GM23248 (cell line): ENCODE results near the gene SCYGR6. TPM values are rescaled to one million over a fixed set of nuclear protein-coding genes. Genes with fewer than 3 reads are reported as not detected.
"Not testable (repeated sequence)": the region's sequence is repeated elsewhere in the genome, so short reads cannot be mapped to it uniquely, and the experiment has no call there.

Source experiments
- DNase-seq: peaks from one replicate; pipeline ENCODE4 v3.0.0-alpha.2; 2015
- H2AFZ ChIP-seq: fragments of 200-600 bp; sonication (generic); 2 replicates; pipeline ENCODE4 v1.6.1; 2016; ENCODE audit warnings: antibody characterized with exemption
- H3F3A ChIP-seq: fragments of 200-600 bp; sonication (generic); 2 replicates; pipeline ENCODE4 v1.6.1; 2016; ENCODE audit warnings: mild to moderate bottlenecking, antibody characterized with exemption, mixed run types; ENCODE audit not compliant: insufficient read depth
- H3K27ac ChIP-seq: fragments of 200-600 bp; sonication (generic); 2 replicates; pipeline ENCODE4 v1.5.1; 2016; ENCODE audit warnings: mild to moderate bottlenecking
- H3K27me3 ChIP-seq: fragments of 200-600 bp; sonication (generic); replicated peaks from 2 replicates; pipeline ENCODE4 v1.6.1; 2016; ENCODE audit warnings: mild to moderate bottlenecking; ENCODE audit not compliant: insufficient read depth
- H3K36me3 ChIP-seq: fragments of 200-600 bp; sonication (generic); 2 replicates; pipeline ENCODE4 v1.6.1; 2016; ENCODE audit warnings: low read depth, mild to moderate bottlenecking
- H3K4me1 ChIP-seq: fragments of 200-600 bp; sonication (generic); 2 replicates; pipeline ENCODE4 v1.6.1; 2016; ENCODE audit warnings: mild to moderate bottlenecking; ENCODE audit not compliant: insufficient read depth
- H3K4me2 ChIP-seq: fragments of 200-600 bp; sonication (generic); one replicate; pipeline ENCODE4 v1.6.1; 2016; ENCODE audit warnings: mild to moderate bottlenecking; ENCODE audit not compliant: unreplicated experiment
- H3K4me3 ChIP-seq: fragments of 200-600 bp; sonication (generic); 2 replicates; pipeline ENCODE4 v1.5.1; 2016; ENCODE audit warnings: mild to moderate bottlenecking
- H3K79me2 ChIP-seq: fragments of 200-600 bp; sonication (generic); 2 replicates; pipeline ENCODE4 v1.6.1; 2016; ENCODE audit warnings: mild to moderate bottlenecking; ENCODE audit not compliant: insufficient read depth
- H3K9ac ChIP-seq: fragments of 200-600 bp; sonication (generic); 2 replicates; pipeline ENCODE4 v1.6.1; 2016; ENCODE audit warnings: mild to moderate bottlenecking
- H3K9me2 ChIP-seq: fragments of 200-600 bp; sonication (generic); 2 replicates; pipeline ENCODE4 v1.6.1; 2016; ENCODE audit warnings: mixed run types, mild to moderate bottlenecking, moderate library complexity; ENCODE audit not compliant: insufficient read depth
- H3K9me3 ChIP-seq: fragments of 200-600 bp; sonication (generic); one replicate; pipeline ENCODE4 v1.6.1; 2017; ENCODE audit warnings: low read depth
- H4K20me1 ChIP-seq: fragments of 200-600 bp; sonication (generic); 2 replicates; pipeline ENCODE4 v1.6.0; 2016; ENCODE audit not compliant: insufficient read depth
- EZH2 ChIP-seq: fragments of 200-600 bp; sonication (generic); IDR thresholded peaks from 2 replicates; pipeline ENCODE4 v1.6.1; 2018; ENCODE audit warnings: antibody characterized with exemption, mild to moderate bottlenecking; ENCODE audit not compliant: insufficient read depth, poor library complexity, severe bottlenecking
- EZH2phosphoT487 ChIP-seq: fragments of 200-600 bp; sonication (generic); IDR thresholded peaks from 2 replicates; pipeline ENCODE4 v1.6.1; 2018; ENCODE audit warnings: antibody characterized with exemption, moderate library complexity, mild to moderate bottlenecking, low read depth; ENCODE audit not compliant: insufficient read depth
- WGBS, 2 experiments: methylation state at CpG; one replicate each; pipeline ENCODE4 v1.1.6; 2015 to 2017; ENCODE audit warnings: low lambda C conversion rate in 2 of 2, low coverage in 1 of 2; ENCODE audit errors: missing lambda C conversion rate in 2 of 2; 5-methylcytosine and 5-hydroxymethylcytosine counted together
- in situ Hi-C: fragments of 300-500 bp; cut with MboI; formaldehyde crosslinking; loops from 2 replicates; pipeline ENCODE4 v1.15.0; 2020
- polyA plus RNA-seq: library from polyadenylated mRNA; unstranded; fragments of >200 nt; fragmentation: Nextera tagmentation; extraction: Ambion mirVana; gene quantifications from 2 replicates; pipeline ENCODE4 v1.2.1, GENCODE V29; 2016
- total RNA-seq: library from RNA; depleted of rRNA; stranded (reverse); fragments of >200 nt; shearing (Covaris generic); gene quantifications from 2 replicates; pipeline ENCODE4 v1.2.3, GENCODE V29; 2014

Gene SCYGR6
- total and polyA plus RNA-seq, 2 experiments from 2014 or later: not detected

DNA sequence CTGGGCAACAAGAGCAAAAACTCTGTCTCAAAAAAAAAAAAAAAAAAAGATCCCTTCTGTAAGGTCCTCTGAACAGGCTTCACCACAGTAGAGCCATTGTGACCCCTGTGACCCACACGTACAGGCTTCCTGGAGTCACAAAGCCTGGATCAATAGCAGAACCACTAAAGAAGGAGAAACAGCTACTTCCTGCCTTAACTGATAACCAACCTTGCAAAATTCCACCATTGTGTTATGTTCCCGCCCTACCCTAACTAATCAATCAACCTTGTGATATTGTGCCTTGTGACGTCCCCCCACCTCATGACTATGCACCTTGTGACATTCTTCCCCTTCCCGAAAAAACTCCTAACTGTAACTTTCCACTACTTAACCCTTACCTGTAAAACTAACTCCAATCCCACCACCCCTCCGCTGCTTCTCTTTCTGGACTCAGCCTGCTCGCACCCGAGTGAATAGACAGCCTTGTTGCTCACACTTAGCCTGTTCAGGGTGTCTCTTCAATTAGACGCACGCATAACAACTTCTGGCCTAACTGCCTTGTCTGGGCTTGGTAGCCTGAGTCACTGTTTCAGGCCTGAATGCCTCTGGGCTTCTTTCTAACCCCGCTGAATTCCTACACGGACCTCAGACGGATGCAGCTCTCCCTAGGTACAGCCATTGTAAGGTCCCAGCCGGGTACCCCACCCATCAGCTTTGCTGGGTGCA, 35.0 kb upstream of the SCYGR6 start:
- Histone ChIP-seq H3F3A (no peaks in the 10 kb centered on the region), H3K9ac (no peak overlapping the region), H3K9me3 (no peaks in the 10 kb centered on the region), H3K4me3 (no peak overlapping the region), H4K20me1 (no peaks in the 10 kb centered on the region), H3K36me3 (no peaks in the 10 kb centered on the region), H3K4me1 (no peaks in the 10 kb centered on the region), H3K4me2 (no peak overlapping the region), H3K79me2 (no peaks in the 10 kb centered on the region), H3K9me2 (no peaks in the 10 kb centered on the region), H3K27ac (no peak overlapping the region), H3K27me3 (no peaks in the 10 kb centered on the region), H2AFZ (no peak overlapping the region)
- 76 to 77% methylated on average over 13 of the region's 13 CpGs for WGBS, 2 experiments
- DNase-seq: no peak
- TF ChIP-seq EZH2 (no peak), EZH2phosphoT487 (no peak)
- in situ Hi-C loops: loop anchor here (10.0 to 25.0 kb wide), 2 partner anchors 95 to 622 kb away; partner anchors contain the start of gene SCYGR5

DNA sequence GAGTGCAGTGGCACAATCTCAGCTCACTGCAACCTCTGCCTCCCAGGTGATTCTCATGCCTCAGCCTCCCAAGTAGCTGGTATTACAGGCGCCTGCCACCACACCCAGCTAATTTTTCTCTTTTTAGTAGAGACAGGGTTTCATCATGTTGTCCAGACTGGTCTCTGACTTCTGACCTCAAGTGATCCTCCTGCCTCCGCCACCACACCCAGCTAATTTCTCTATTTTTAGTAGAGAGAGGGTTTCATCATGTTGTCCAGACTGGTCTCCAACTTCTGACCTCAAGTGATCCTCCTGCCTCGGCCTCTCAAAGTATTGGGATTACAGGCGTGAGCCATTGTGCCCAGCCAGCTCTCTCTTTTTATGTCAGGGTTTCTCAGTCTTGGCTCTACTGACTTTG, 31.7 kb upstream of the SCYGR6 start:
- H3K9ac ChIP-seq, H4K20me1 ChIP-seq, H3K36me3 ChIP-seq, H3F3A ChIP-seq, DNase-seq, H3K4me1 ChIP-seq, H3K4me2 ChIP-seq, H3K9me2 ChIP-seq, H3K4me3 ChIP-seq, H3K27ac ChIP-seq, H3K27me3 ChIP-seq, H3K79me2 ChIP-seq, H3K9me3 ChIP-seq, H2AFZ ChIP-seq: not testable (repeated sequence)
- 51 to 64% methylated on average over 4 of the region's 4 CpGs for WGBS, 2 experiments
- in situ Hi-C loops: loop anchor here (10.0 to 25.0 kb wide), 2 partner anchors 91 to 619 kb away; partner anchors contain the start of gene SCYGR5

DNA sequence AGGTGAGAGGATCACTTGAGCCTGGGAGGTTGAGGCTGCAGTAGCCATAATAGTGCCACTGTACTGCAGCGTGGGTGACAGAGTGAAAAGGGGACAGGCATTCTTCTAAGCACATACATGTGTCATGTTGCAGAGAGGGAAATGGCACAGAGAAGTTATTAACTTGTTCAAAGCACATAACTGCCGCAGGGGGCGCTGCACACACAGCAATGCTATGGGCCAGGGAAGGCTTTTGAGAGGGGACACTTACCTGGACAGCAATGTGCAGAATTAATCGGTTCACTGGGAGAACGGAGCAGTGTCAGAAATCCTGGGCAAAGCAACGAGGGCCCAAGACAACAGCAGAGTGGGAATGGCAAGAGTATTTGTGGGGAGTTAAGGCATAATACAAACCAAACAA, 23.5 kb upstream of the SCYGR6 start:
- Histone ChIP-seq H2AFZ (no peak overlapping the region), H3K79me2 (no peaks in the 10 kb centered on the region), H3K4me1 (no peaks in the 10 kb centered on the region), H3K4me3 (no peak overlapping the region), H4K20me1 (no peaks in the 10 kb centered on the region), H3K27ac (no peak overlapping the region), H3K36me3 (no peaks in the 10 kb centered on the region), H3K9ac (no peak overlapping the region), H3K27me3 (no peaks in the 10 kb centered on the region), H3F3A (no peaks in the 10 kb centered on the region), H3K9me3 (no peaks in the 10 kb centered on the region), H3K9me2 (no peaks in the 10 kb centered on the region), H3K4me2 (no peak overlapping the region)
- DNase-seq: peak; percentile 13
- TF ChIP-seq EZH2phosphoT487 (no peak), EZH2 (no peak)
- 34 to 36% methylated on average over 6 of the region's 6 CpGs for WGBS, 2 experiments
- in situ Hi-C loops: no loop called here

DNA sequence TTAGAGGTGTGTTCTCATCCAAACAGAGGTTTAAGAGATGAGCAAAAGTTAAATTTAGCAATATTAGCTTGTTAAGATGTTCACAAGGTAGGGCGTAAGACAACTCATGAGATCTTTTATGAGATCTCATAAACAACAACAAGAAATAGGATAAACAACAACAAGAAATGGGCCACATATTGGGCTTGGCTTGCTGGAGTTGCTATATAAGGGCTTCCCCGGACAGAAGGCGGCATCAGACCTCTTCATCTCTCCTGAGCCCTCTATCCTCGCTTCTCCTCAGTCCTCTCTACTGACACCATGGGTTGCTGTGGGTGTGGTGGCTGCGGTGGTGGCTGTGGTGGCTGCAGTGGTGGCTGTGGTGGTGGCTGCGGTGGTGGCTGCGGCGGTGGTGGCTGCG, 21.0 kb upstream of the SCYGR6 start, which contains the start of gene SCYGR8:
Gene SCYGR8, plus strand, starts transcription at position 301 of the 400 bp plus-strand sequence. Its CDS starts 0 bp downstream, at position 301.
- H3K4me3 ChIP-seq: no peak within 1 kb of the TSS
- H3K36me3 ChIP-seq: no peaks in the 10 kb centered on the region
- no peak within 1 kb of the TSS for H3K9ac ChIP-seq
- no peaks in the 10 kb centered on the region for H4K20me1 ChIP-seq
- no peaks in the 10 kb centered on the region for H3K27me3 ChIP-seq
- H3K4me1 ChIP-seq: no peaks in the 10 kb centered on the region
- no peak for DNase-seq
- H3K79me2 ChIP-seq: no peaks in the 10 kb centered on the region
- in situ Hi-C loops: no loop called here
- H3K4me2 ChIP-seq: no peak within 1 kb of the TSS
- TF ChIP-seq EZH2phosphoT487 (no peak), EZH2 (no peak)
- no peak within 1 kb of the TSS for H3K27ac ChIP-seq
- H3F3A ChIP-seq: no peaks in the 10 kb centered on the region
- H3K9me2 ChIP-seq: no peaks in the 10 kb centered on the region
- no peak within 1 kb of the TSS for H2AFZ ChIP-seq
- 33 to 39% methylated on average over 4 of the region's 9 CpGs for WGBS, 2 experiments
- no peaks in the 10 kb centered on the region for H3K9me3 ChIP-seq

DNA sequence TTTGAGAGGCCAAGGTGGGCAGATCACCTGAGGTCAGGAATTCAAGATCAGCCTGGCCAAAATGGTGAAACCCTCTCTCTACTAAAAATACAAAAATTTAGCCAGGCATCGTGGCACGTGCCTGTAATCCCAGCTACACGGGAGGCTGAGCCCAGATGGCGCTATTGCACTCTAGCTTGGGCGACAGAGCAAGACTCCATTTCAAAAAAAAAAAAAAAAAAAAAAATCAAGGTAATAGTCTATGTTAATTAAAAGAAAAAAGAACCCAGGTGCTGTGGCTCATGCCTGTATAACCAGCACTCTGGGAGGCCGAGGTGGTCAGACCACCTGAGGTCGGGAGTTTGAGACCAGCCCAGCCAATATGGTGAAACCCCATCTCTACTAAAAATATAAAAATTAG, 16.1 kb upstream of the SCYGR6 start:
- H3K9ac ChIP-seq, H4K20me1 ChIP-seq, H3K4me3 ChIP-seq, H3K79me2 ChIP-seq, H3K27ac ChIP-seq, in situ Hi-C loops, H3K27me3 ChIP-seq, H3K9me3 ChIP-seq, H3K36me3 ChIP-seq, H3K4me1 ChIP-seq, H2AFZ ChIP-seq, H3K9me2 ChIP-seq, H3F3A ChIP-seq, DNase-seq, H3K4me2 ChIP-seq: not testable (repeated sequence)
- WGBS, 2 experiments: 73 to 77% methylated on average over 7 of the region's 7 CpGs
